CD8-positive, alpha-beta memory T cell (primary cell): ENCODE results near the gene PATJ. TPM values are rescaled to one million over a fixed set of nuclear protein-coding genes. Genes with fewer than 3 reads are reported as not detected.
"Not testable (repeated sequence)": the region's sequence is repeated elsewhere in the genome, so short reads cannot be mapped to it uniquely, and the experiment has no call there.

Source experiments
- CTCF ChIA-PET: fragments of 350-600 bp; sonication (Branson Sonifier 250); formaldehyde crosslinking; loops from one replicate; lab custom pipeline; 2021; ENCODE audit warnings: antibody characterized with exemption; lab: Charles Lee
- POLR2A ChIA-PET: fragments of 350-600 bp; sonication (Branson Sonifier 250); formaldehyde crosslinking; loops from one replicate; lab custom pipeline; 2021; ENCODE audit warnings: antibody characterized with exemption; lab: Charles Lee
- DNase-seq, 5 donors: peaks; one replicate each; pipeline versions ENCODE4 v3.0.0 to v3.0.0-alpha.2; 2020 to 2022; ENCODE audit warnings: mixed read lengths in 1 of 5
- H3K27ac ChIP-seq: one replicate; pipeline ENCODE4 v1.7.0; 2013; ENCODE audit warnings: low read depth, mild to moderate bottlenecking, low read length, moderate library complexity
- H3K27me3 ChIP-seq: 2 replicates; pipeline ENCODE4 v1.7.0; 2013; ENCODE audit warnings: low read length, mild to moderate bottlenecking; ENCODE audit not compliant: insufficient read depth, poor library complexity, severe bottlenecking
- H3K36me3 ChIP-seq: 2 replicates; pipeline ENCODE4 v1.7.0; 2013; ENCODE audit warnings: mild to moderate bottlenecking, low read length, moderate library complexity; ENCODE audit not compliant: insufficient read depth
- H3K4me1 ChIP-seq: 2 replicates; pipeline ENCODE4 v1.7.0; 2013; ENCODE audit warnings: mild to moderate bottlenecking, low read length, moderate library complexity; ENCODE audit not compliant: insufficient read depth
- H3K4me3 ChIP-seq: 2 replicates; pipeline ENCODE4 v1.7.0; 2013; ENCODE audit warnings: mild to moderate bottlenecking, low read length
- H3K9me3 ChIP-seq: 2 replicates; pipeline ENCODE4 v1.7.0; 2013; ENCODE audit warnings: mild to moderate bottlenecking, low read length
- H3K27ac Mint-ChIP-seq, 8 donors: one replicate each; pipeline ENCODE4 v1.8.0; 2020 to 2021; ENCODE audit warnings: mixed read lengths in 8 of 8, mild to moderate bottlenecking in 6 of 8, inconsistent platforms in 3 of 8, moderate library complexity in 3 of 8
- H3K27me3 Mint-ChIP-seq, 2 donors: one replicate each; pipeline ENCODE4 v1.8.0; 2020 to 2021; ENCODE audit warnings: mixed read lengths in 2 of 2, mild to moderate bottlenecking in 1 of 2, moderate library complexity in 1 of 2
- H3K36me3 Mint-ChIP-seq, 3 donors: one replicate each; pipeline ENCODE4 v1.8.0; 2020 to 2021; ENCODE audit warnings: mixed read lengths in 3 of 3, inconsistent platforms in 1 of 3, mild to moderate bottlenecking in 1 of 3
- H3K4me1 Mint-ChIP-seq, 3 donors: one replicate each; pipeline ENCODE4 v1.8.0; 2020 to 2021; ENCODE audit warnings: mixed read lengths in 3 of 3, inconsistent platforms in 1 of 3, mild to moderate bottlenecking in 1 of 3
- H3K4me3 Mint-ChIP-seq, 7 donors: one replicate each; pipeline ENCODE4 v1.8.0; 2020 to 2021; ENCODE audit warnings: mixed read lengths in 7 of 7, mild to moderate bottlenecking in 6 of 7, moderate library complexity in 4 of 7, inconsistent platforms in 2 of 7
- H3K9me3 Mint-ChIP-seq, 5 donors: one replicate each; pipeline ENCODE4 v1.8.0; 2020 to 2022; ENCODE audit warnings: mixed read lengths in 5 of 5, mild to moderate bottlenecking in 3 of 5, moderate library complexity in 2 of 5, inconsistent platforms in 1 of 5
- polyA plus RNA-seq: library from polyadenylated mRNA; unstranded; fragments of 300-500 nt; fragmentation: Illumina TruSeq; gene quantifications from one replicate; pipeline ENCODE4 v1.2.3, GENCODE V29; 2021
- total RNA-seq, 2 experiments: library from RNA; stranded (reverse); gene quantifications; one replicate each; pipeline ENCODE4 v1.2.3, GENCODE V29; 2021

PATJ gene
- total and polyA plus RNA-seq, 3 experiments from 2014 or later: 9.8 to 24.4 (median 10.3) TPM

DNA sequence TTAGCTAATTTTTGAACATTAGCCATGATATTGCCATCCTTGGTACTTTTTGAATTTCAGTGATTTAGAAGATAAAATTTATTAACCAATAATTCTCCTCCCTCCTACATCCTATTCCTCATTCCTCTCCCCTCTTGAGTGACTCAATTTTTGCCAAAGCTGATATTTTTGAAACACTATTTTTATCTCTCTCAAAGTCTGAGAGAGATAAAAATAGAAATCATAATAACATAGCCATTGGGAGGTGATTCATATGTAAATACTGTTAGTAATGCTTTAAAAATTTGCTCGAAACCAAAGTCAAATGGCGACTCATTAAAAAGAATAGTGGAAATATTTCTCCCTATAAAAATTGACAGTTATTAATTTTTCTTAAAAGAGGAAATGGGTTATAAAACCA lies 97.4 kb downstream of the PATJ start:
- no peaks in the 10 kb centered on the region for H3K9me3 ChIP-seq
- Mint-ChIP-seq H3K27me3 (no peaks in the 10 kb centered on the region), H3K27ac (peak overlapping the region in 1 of 8 donors; percentile 69), H3K9me3 (no peaks in the 10 kb centered on the region), H3K4me1 (peaks cover 0 to 6% (median 5%) of the 10 kb centered on the region in 3 donors), H3K36me3 (peaks cover 3 to 24% (median 5%) of the 10 kb centered on the region in 3 donors), H3K4me3 (no peak overlapping the region)
- no peak overlapping the region for H3K4me3 ChIP-seq
- no peaks in the 10 kb centered on the region for H3K4me1 ChIP-seq
- DNase-seq: no peak
- CTCF ChIA-PET: interaction anchor here (1.3 kb wide), 1 partner anchor 11 kb away, joined by 3 read pairs; no protein-coding TSS in a partner anchor
- H3K27ac ChIP-seq: no peak overlapping the region
- H3K36me3 ChIP-seq: no peaks in the 10 kb centered on the region
- POLR2A ChIA-PET: no interaction called here
- H3K27me3 ChIP-seq: no peaks in the 10 kb centered on the region

DNA sequence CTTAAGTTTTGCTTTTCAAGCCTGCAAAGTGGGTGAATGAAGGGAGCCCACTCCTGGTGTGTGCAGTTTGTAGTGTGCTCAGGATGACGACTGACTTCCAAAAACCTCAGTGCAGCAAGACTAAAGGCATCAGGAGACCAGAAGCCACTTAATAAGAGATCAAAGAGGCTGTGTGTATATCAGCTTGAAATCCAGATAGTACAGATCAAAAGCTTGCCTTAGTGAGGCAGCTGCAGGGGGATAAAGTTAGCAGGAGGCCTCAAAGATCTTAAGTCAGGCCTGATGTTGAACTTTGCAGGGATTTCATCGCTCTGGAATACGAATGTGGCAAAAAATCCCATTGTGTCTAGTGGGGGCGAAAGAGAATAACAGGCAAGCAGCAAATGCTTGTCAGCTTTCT lies 99.8 kb downstream of the PATJ start:
- H3K4me3 Mint-ChIP-seq: no peak overlapping the region
- no peak overlapping the region for H3K4me3 ChIP-seq
- no peaks in the 10 kb centered on the region for H3K27me3 Mint-ChIP-seq
- peak overlapping the region in 1 of 8 donors; percentile 64 for H3K27ac Mint-ChIP-seq
- H3K4me1 Mint-ChIP-seq: peaks cover 0 to 6% (median 5%) of the 10 kb centered on the region in 3 donors
- H3K9me3 Mint-ChIP-seq: no peaks in the 10 kb centered on the region
- DNase-seq: no peak
- H3K4me1 ChIP-seq: no peaks in the 10 kb centered on the region
- peaks cover 3 to 22% (median 3%) of the 10 kb centered on the region in 3 donors for H3K36me3 Mint-ChIP-seq
- no peaks in the 10 kb centered on the region for H3K36me3 ChIP-seq
- H3K9me3 ChIP-seq: no peaks in the 10 kb centered on the region
- no peak overlapping the region for H3K27ac ChIP-seq
- ChIA-PET CTCF (no interaction called here), POLR2A (no interaction called here)
- no peaks in the 10 kb centered on the region for H3K27me3 ChIP-seq

DNA sequence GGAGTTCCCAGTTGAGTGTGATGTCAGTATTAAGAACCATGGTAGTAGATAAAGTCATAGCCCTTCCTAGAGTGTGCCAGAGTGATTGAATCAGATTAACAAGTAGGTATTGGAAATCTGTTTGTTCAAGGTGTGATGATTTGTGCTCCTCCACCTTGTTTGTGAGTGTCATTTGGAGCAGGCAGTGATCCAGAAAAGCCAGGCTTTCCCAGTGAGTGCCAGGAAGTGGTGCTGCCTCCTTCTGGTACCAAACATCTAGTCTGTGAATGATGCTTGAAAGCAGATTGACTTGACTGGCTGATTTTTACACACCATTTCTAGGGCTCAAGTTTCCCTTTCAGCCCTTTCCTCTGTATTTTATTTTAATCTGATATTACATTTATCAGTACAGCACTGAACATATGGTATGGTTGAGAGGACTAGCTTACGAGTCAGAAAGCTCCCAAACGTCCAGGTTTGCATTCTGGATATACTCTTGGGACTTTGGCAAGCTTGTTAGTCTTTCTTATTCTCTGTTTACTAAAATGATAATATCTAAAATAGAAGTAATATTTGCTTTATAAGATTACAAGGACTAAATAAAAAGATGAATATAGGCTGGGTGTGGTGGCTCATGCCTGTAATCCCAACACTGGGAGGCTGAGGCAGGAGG lies 100.7 kb downstream of the PATJ start:
- peak overlapping the region in 3 of 8 donors; percentile 45 to 79 (median 74) for H3K27ac Mint-ChIP-seq
- Histone ChIP-seq H3K9me3 (no peaks in the 10 kb centered on the region), H3K4me1 (no peaks in the 10 kb centered on the region), H3K4me3 (no peak overlapping the region), H3K36me3 (no peaks in the 10 kb centered on the region), H3K27ac (no peak overlapping the region), H3K27me3 (no peaks in the 10 kb centered on the region)
- H3K9me3 Mint-ChIP-seq: no peaks in the 10 kb centered on the region
- H3K27me3 Mint-ChIP-seq: no peaks in the 10 kb centered on the region
- CTCF ChIA-PET: no interaction called here
- no peak overlapping the region for H3K4me3 Mint-ChIP-seq
- peaks cover 0 to 18% (median 3%) of the 10 kb centered on the region in 3 donors for H3K36me3 Mint-ChIP-seq
- POLR2A ChIA-PET: no interaction called here
- DNase-seq: no peak
- H3K4me1 Mint-ChIP-seq: peaks cover 0 to 6% (median 5%) of the 10 kb centered on the region in 3 donors

DNA sequence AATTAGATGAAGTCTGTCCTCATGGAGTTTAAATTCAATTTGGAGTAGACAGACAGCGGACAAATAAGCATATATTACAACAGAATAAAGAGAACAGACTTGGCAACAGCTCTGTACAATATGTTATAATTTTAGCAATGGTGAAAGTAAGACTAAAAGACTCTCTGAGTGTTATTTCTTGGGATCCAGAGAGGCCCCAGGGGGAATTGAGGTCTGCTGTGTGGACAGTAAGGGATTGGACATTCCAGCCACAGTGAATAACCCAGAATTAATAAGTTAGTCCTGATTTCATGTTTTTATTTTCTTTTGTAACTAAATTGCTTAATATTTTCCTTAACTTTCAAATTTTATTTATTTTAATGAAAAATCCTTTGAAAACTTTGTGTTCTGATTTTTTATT lies 101.7 kb downstream of the PATJ start:
- no peaks in the 10 kb centered on the region for H3K36me3 ChIP-seq
- Mint-ChIP-seq H3K4me1 (peaks cover 0 to 6% (median 5%) of the 10 kb centered on the region in 3 donors), H3K27me3 (no peaks in the 10 kb centered on the region), H3K4me3 (no peak overlapping the region), H3K27ac (no peak overlapping the region), H3K36me3 (peaks cover 0 to 15% (median 0%) of the 10 kb centered on the region in 3 donors), H3K9me3 (no peaks in the 10 kb centered on the region)
- no peaks in the 10 kb centered on the region for H3K4me1 ChIP-seq
- DNase-seq: no peak
- ChIA-PET CTCF (no interaction called here), POLR2A (interaction anchor here (0.5 to 0.6 kb wide), 2 partner anchors 61 to 1094 kb away, joined by 3 to 4 read pairs; no protein-coding TSS in a partner anchor)
- H3K27me3 ChIP-seq: no peaks in the 10 kb centered on the region
- H3K9me3 ChIP-seq: no peaks in the 10 kb centered on the region
- H3K4me3 ChIP-seq: no peak overlapping the region
- no peak overlapping the region for H3K27ac ChIP-seq

DNA sequence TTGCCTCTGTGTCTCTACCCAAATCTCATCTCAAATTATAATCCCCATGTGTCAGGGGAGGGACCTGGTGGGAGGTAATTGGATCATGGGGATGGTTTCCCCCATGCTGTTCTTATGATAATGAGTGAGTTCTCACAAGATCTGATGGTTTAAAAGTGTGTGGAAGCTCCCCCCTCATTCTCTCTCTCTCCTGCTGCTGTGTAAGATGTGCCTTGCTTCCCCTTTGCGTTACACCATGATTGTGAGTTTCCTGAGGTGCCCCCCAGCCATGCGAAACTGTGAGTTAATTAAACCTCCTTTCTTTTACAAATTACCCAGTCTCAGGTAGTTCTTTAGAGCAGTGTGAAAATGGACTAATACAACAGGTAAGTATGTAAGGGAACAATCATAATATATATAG lies 102.4 kb downstream of the PATJ start:
- not testable (repeated sequence) for H3K9me3 Mint-ChIP-seq

DNA sequence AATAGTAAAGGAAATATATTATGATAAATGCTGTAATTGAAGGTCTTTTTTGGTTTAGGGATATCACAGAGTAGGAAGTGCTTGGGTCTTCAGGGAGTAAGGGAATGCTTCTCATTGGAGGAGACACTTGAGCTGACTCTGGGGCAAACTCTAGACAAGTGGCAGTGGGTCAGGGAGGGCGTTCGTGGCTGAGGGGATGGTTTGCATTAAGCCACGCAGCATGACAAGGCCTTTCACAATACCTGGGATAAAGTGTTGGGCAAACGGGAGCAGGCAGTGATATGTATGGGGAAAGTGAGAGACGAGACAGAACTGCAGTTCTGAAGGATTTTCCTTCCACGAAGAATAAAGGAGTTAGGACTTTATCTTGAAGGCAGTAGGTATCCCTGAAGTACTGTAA lies 109.0 kb downstream of the PATJ start:
- POLR2A ChIA-PET: interaction anchor here (0.7 kb wide), 1 partner anchor 747 kb away, joined by 8 read pairs; no protein-coding TSS in a partner anchor
- H3K27ac ChIP-seq: no peak overlapping the region
- no peak overlapping the region for H3K4me3 ChIP-seq
- DNase-seq: no peak
- H3K4me1 ChIP-seq: no peaks in the 10 kb centered on the region
- peaks cover 0 to 17% (median 4%) of the 10 kb centered on the region in 3 donors for H3K36me3 Mint-ChIP-seq
- no peaks in the 10 kb centered on the region for H3K9me3 ChIP-seq
- no peaks in the 10 kb centered on the region for H3K4me1 Mint-ChIP-seq
- peaks cover 0 to 3% of the 10 kb centered on the region in 2 donors for H3K27me3 Mint-ChIP-seq
- CTCF ChIA-PET: interaction anchor here (0.6 to 1.4 kb wide), 10 partner anchors 11 to 874 kb away, joined by 3 to 5 read pairs (median 3); no protein-coding TSS in a partner anchor
- H3K36me3 ChIP-seq: peaks cover 4% of the 10 kb centered on the region
- H3K27me3 ChIP-seq: no peaks in the 10 kb centered on the region
- no peak overlapping the region for H3K4me3 Mint-ChIP-seq
- H3K27ac Mint-ChIP-seq: peak overlapping the region in 1 of 8 donors; percentile 36
- H3K9me3 Mint-ChIP-seq: no peaks in the 10 kb centered on the region

More for the DNA sequence above, 102.4 kb downstream of the PATJ start:
- peaks cover 0 to 11% (median 0%) of the 10 kb centered on the region in 3 donors for H3K36me3 Mint-ChIP-seq
- H3K4me3 Mint-ChIP-seq, CTCF ChIA-PET, H3K4me1 Mint-ChIP-seq, H3K4me3 ChIP-seq, DNase-seq, H3K9me3 ChIP-seq, H3K4me1 ChIP-seq, POLR2A ChIA-PET, H3K27ac ChIP-seq, H3K36me3 ChIP-seq, H3K27me3 Mint-ChIP-seq, H3K27me3 ChIP-seq: not testable (repeated sequence)
- peak overlapping the region in 2 of 8 donors; percentile 1 to 43 for H3K27ac Mint-ChIP-seq

DNA sequence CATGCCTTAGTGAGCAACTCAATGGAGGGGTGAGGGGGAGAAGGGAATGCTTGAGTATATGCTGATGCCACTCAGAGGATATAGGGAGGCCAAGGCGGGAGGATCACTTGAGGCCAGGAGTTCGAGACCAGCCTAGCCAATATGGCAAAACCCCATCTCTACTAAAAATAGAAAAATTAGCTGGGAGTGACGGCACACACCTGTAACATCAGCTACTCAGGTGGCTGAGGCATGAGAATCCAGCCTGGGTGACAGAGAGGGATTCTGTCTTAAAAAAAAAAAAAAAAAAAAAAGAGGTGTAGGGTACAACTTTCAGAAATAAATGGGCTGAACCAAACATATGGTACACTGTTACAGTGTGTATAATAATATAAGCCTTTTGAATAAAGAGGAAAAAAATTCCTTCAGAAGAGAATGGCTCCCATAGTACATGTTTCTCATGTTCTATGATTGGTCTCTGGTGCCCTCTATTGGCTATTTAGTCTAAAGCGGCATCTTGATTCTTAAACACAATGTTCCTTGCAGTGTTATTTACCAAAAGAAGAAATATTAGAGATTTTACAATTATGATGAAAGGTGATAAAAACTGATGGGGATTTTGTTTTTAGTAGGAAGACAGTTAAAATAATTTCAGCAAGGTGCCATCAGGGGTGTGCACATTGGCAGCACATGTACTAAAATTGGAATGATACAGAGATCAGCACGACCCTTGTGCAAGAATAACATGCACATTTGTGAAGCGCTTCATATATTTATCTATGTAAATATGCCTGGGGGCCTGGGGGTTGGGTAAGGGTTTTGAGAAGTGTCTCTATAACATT lies 109.8 kb downstream of the PATJ start:
- ChIA-PET CTCF (interaction anchor here (0.6 to 2.0 kb wide), 11 partner anchors 10 to 875 kb away, joined by 3 to 5 read pairs (median 3); no protein-coding TSS in a partner anchor), POLR2A (interaction anchor here (0.7 kb wide), 1 partner anchor 748 kb away, joined by 8 read pairs; no protein-coding TSS in a partner anchor)
- no peaks in the 10 kb centered on the region for H3K9me3 Mint-ChIP-seq
- no peaks in the 10 kb centered on the region for H3K4me1 ChIP-seq
- H3K4me1 Mint-ChIP-seq: no peaks in the 10 kb centered on the region
- H3K36me3 ChIP-seq: peaks cover 4% of the 10 kb centered on the region
- H3K9me3 ChIP-seq: no peaks in the 10 kb centered on the region
- peaks cover 0 to 18% (median 4%) of the 10 kb centered on the region in 3 donors for H3K36me3 Mint-ChIP-seq
- DNase-seq: peak in 2 of 5 donors; percentile 33 to 39
- H3K4me3 ChIP-seq: no peak overlapping the region
- H3K4me3 Mint-ChIP-seq: no peak overlapping the region
- H3K27me3 ChIP-seq: no peaks in the 10 kb centered on the region
- peak overlapping the region in 1 of 8 donors; percentile 64 for H3K27ac Mint-ChIP-seq
- peaks cover 0 to 3% of the 10 kb centered on the region in 2 donors for H3K27me3 Mint-ChIP-seq
- no peak overlapping the region for H3K27ac ChIP-seq
